HG03442 (cell line): ENCODE data around the gene PAX6.

Experiments used
- ATAC-seq: cut with Tn5 transposase; IDR thresholded peaks from one replicate; pipeline ENCODE4 v1.9.1; 2021; ENCODE audit warnings: mild to moderate bottlenecking, moderate library complexity; ENCODE audit not compliant: unreplicated experiment

Gene PAX6

GRCh38 chr11:31809541-31809856 lies 1.6 kb downstream of the PAX6 start:
- no peak for ATAC-seq

DNA sequence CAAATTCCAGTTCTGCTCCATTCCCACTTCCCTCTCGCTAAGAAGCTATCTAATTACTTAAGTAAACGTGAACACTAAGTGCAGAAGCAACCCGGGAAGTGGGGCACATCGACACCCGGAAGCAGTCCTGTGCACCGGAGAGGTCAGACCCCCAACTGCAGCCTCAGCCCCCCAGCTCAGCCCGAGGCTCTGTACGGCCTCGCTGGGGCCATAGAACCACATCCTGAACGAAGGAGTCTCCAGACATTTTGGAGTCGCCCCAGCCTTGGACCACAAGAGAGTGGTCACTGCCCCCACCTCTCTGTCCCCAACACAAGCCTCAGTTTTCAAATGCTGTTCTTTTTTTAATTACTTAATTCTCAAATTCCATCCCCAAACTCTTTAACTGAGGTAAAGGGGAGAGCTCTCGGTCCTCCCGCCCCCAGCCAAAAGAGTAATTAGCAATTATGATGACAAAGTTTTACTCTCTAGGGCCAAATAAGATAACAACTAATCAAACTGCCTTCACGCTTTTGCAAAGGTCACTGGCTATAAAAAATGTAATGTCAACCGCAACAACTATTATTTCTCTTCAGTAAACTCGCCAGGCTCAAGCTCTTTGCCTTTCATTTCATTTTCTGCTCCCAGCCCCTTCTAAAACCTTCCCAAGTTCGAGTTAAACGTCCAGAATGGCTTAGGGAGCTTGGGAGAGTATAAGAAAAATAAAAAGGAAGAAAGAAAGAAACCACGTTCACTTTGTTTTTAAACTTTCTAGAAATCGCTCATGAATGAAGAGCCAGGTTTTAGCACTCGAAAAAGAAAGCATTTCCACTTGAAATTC lies 2.2 kb downstream of the PAX6 start:
- ATAC-seq, result no peak

DNA sequence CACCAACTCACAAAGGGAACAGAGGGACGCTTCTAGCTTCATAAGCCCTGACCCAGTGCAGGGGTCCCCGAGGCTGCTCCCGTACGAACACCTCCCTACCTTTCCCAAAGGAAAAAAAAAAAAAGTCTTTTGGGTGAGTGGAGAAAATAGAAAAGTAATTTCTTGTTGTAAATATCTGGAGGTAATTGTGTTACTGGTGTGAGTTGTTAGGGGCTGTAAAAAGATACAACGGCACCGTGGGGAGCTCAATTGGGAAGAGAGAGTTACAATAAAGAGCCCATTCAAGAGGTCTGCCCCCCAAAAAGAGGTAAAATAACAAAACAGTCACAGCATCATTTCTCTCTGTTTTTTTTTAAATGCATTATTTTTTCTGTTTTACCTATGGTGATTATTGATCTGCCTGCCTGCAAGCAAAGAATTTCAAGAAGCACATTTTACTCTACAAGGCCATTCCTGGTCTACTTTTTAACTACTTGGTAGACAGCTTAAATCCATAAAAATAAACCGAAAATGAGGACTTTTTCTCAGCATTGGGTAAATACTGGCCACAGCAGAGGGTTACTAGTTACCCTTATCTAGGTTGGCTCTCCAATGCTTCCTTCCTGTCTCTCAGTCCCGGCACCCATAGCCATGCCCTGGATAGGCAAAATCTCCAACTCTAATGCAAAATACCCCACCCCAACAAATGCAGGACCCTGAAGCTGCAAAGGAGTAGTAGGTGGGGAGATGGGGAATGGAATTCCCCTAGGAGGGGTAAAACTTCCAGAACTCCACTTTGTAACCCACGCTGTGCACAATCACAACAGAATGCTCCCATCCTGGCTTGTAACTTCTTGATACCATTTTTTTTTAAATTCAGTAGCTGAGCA lies 3.1 kb downstream of the PAX6 start:
- no peak for ATAC-seq

- ATAC-seq, result no peak
These were observed 4.0 kb downstream of the PAX6 start for GRCh38 chr11:31806928-31807798.

DNA sequence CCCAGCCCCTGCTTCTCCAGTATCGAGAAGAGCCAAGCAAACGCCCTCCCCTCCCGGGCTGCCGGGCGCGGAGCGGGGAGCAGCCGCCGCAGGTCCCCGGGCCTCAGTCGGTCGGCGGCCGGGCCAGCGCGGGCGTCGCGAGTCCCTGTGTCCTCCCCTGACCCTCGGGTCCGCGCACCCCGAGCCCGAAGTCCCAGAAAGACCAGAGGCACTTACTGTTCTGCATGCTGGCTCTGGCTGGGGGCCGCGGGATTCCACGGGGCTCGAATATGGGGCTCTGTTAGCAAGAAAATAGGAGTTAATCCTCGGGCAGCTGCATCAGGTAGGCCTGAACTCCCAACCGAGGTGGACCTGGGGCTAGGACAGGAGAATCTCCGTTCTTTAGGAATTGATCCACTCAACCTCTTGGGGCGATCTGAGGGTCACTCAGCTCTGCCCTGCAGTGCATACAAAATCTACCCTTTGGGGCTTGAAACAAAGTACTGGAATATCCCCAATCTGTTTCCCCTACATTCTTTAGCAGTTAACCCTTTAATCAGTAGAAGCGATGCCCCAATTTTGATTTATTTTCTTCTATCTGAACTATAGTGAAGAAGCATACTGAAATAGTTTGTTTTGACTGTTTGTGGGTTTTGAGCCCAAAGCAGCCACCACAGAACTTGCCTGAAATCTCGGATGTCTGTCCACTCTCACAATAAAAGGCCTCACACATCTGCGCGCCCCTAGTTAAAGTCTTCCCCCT lies 4.8 kb downstream of the PAX6 start:
- no peak for ATAC-seq

DNA sequence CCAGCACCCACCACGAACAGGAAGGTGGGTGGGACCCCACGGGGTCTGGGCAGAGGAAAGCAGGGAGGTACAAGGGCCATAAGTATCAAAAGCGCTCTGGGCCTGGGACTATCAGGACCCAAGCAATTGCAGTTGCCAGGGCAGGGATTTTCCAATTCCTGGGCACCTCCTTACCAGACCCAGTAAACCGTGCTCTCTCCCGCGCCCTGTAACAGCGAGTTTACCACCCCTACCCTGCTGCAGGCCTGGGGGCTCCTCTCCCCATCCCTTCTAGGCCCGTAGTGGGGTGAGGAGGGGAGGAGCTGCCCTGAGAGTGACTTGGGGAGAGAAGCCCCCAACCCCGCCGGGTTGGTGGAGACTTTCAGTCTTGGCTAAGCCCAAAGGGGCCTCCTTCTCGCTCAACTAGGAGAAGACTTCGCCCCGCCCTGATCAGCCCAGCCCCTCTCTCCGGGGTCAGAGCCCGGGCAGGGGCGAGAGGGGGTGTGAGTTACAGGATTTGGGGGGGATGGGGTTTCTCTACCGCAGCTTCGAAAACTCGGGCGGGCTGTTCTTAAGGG lies 5.4 kb downstream of the PAX6 start:
- ATAC-seq, result no peak

- ATAC-seq, result no peak
These were observed 6.0 kb downstream of the PAX6 start for GRCh38 chr11:31805037-31805628.

GRCh38 chr11:31804312-31805036 lies 6.6 kb downstream of the PAX6 start:
- no peak for ATAC-seq

GRCh38 chr11:31803813-31804311 lies 7.3 kb downstream of the PAX6 start:
- ATAC-seq, result no peak

DNA sequence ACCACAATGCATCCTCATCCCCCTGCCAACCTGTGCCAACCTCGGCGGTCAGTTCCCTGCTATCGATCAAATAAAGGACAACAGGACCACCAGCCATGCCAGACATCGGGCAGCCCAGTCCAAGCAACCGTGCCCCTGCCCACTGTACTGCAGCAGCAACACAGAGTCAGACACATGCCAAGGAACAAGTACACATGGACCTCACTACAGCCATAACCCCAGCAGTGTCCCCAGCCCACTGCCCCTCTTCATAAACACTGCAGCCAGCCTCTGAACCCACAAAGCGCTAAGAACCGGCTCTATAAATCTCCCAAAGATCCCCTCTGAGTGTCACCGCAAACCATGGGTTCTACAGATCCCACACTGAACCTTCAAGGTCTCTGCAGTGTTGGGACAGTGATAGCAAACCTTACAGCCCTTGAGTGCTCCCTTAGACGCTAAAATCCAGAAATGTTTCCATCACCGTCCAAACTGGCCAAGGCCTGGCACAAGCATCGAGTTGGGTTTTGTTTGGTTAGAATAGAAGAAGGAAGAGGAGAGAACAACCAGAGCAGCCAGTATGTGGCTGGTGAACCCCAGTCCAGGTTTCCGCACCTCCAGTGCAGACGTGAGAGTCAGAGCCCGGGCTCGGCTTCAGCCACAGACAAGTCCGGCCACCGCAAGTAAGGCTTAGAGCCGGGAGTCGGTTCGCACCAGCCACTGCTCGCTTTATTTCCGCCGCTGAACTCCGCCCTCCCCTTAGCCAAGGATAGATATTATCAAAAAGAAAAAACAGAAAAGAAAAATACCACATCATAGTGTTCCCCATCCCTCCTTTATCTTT lies 7.9 kb downstream of the PAX6 start:
- ATAC-seq, result no peak

DNA sequence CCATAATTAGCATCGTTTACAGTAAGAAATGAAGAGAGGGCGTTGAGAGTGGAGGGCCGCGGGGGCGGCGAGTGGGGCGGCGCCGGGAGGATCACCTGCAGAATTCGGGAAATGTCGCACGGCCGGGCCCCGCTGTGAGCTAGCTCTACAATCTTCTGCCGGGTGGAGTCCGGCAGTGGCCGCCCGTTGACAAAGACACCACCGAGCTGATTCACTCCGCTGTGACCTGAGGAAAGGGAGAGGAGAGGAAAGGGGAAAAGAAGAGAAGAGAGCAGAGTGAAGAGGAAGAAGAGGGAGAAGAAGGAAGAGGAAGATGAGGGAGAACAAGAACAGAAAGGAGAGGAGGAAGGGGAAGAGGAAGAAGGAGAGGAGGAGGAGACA lies 8.5 kb downstream of the PAX6 start:
- no peak for ATAC-seq

DNA sequence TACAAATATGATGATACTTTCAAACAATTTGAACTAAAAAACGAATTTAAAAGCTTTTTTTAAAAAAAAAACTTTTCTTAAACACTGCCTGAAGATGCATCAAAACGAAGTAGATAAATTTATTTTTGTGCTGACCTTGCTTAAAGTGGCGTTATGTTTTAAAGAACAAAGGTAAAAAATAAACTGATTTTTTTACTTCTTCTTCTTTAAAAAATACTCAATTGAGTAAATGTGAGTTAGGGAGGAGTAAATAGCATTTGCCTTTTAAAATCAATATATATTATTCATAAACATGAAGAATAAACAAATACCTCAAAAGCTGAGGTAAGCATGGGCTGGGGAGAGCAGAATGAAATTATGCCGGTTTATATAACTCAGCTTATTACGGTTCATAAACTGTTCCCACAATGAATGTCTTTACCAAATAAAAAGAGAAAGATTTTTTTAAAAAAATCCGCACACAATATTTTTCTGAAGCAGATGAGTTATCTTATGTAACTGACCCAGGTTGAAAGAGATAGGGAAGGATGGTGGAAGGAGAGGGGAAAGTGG lies 9.0 kb downstream of the PAX6 start:
- ATAC-seq, result no peak

DNA sequence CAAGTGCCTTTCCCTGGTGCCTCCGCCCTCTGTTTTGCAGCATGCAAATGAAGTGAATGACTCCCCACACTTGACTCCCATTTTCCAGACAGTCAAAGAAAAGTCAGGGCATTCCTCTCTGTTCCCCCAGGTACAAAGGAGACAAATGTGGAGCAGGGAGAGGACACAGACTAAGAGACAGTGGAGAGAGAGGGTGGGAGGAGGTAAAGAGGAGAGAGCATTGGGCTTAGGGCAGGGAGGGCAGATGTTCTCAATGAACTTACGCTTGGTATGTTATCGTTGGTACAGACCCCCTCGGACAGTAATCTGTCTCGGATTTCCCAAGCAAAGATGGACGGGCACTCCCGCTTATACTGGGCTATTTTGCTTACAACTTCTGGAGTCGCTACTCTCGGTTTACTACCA lies 9.8 kb downstream of the PAX6 start:
- ATAC-seq, result no peak

DNA sequence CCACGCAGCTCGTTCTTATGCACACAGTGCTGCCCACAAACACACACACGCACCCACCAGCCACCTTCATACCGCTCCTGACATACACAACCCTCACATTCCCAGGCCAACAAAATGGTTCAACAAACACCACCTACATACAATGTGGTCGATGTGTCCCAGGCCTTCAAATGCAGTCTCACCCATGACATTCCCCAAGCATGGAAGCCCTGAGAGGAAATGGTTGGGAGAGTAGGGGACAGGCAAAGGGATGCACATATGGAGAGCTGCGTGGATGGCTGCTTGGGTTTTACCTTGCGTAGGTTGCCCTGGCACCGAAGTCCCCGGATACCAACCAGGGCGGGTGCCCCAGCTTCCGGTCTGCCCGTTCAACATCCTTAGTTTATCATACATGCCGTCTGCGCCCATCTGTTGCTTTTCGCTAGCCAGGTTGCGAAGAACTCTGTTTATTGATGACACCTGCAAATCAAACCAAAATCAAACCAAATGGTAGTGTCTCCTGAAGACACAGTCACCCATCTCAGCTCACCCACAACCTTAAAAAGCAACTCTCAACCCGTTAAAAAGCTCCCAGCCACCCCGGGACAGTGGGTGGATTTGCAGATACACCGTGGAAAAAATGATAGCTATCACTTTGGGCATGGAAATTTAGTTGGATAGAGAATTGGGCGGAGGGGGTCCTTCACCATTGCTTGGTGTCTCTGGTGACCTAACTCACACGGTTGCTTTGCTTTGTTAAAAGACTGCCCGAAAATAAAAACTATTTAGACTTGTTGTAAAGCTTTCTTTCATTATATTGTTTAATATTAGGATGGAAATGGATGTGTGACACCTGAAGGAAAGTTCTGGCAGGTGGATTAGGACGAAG lies 10.5 kb downstream of the PAX6 start:
- no peak for ATAC-seq

GRCh38 chr11:31799435-31800397 lies 11.4 kb downstream of the PAX6 start:
- ATAC-seq, result no peak
